PC-3 (cell line): Measurements from ENCODE around the gene PMP22.

ENCODE experiments used
- EZH2 ChIP-seq: fragments of 300-600 bp; sonication (generic); IDR thresholded peaks from one replicate; pipeline ENCODE4 v1.6.1; 2017; ENCODE audit warnings: antibody characterized with exemption, mild to moderate bottlenecking, low read length; ENCODE audit not compliant: unreplicated experiment
- EZH2phosphoT487 ChIP-seq: fragments of 300-600 bp; sonication (generic); IDR thresholded peaks from 2 replicates; pipeline ENCODE4 v1.6.1; 2018; ENCODE audit warnings: mild to moderate bottlenecking, antibody characterized with exemption, low read length, borderline replicate concordance
- TF ChIP-seq, protein P1 (sequence below): fragments of 300-600 bp; sonication (generic); conservative IDR thresholded peaks from 2 replicates; pipeline ENCODE4 v1.5.1; 2017; ENCODE audit warnings: antibody characterized with exemption, low read depth, mild to moderate bottlenecking, low read length

DNA sequence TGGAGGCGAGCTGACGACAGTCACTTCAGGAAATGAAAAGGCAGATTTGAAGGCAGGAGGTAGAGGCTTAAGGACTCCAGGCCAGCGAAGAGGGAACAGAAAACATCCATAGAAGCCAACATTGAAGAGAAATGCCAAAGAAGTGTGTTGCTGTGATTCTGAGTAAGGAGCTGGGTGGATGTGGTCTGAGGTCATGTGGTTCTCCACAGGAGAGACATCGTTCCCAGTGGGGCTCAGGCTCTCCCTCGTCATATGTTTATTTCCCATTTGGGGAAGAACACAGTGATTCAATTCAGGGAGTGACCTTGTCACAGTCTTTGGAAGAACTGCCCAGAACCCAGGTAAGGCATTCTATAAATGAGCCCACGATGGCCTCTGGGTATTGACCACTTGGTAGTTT is 6.6 kb upstream of the PMP22 start:
- TF ChIP-seq, protein P1, sequence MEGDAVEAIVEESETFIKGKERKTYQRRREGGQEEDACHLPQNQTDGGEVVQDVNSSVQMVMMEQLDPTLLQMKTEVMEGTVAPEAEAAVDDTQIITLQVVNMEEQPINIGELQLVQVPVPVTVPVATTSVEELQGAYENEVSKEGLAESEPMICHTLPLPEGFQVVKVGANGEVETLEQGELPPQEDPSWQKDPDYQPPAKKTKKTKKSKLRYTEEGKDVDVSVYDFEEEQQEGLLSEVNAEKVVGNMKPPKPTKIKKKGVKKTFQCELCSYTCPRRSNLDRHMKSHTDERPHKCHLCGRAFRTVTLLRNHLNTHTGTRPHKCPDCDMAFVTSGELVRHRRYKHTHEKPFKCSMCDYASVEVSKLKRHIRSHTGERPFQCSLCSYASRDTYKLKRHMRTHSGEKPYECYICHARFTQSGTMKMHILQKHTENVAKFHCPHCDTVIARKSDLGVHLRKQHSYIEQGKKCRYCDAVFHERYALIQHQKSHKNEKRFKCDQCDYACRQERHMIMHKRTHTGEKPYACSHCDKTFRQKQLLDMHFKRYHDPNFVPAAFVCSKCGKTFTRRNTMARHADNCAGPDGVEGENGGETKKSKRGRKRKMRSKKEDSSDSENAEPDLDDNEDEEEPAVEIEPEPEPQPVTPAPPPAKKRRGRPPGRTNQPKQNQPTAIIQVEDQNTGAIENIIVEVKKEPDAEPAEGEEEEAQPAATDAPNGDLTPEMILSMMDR, result no peak
- TF ChIP-seq EZH2phosphoT487 (no peak), EZH2 (no peak)
